HEK293 (cell line): ENCODE data around the gene DNAJC21.

Source experiments
- CTCF ChIP-seq: fragments of 450-650 bp; formaldehyde crosslinking; IDR thresholded peaks from 2 replicates; pipeline ENCODE4 v1.5.1; 2016; ENCODE audit warnings: missing biosample characterization, missing genetic modification characterization
- KLF16 ChIP-seq: fragments of 450-650 bp; formaldehyde crosslinking; IDR thresholded peaks from 2 replicates; pipeline ENCODE4 v1.5.1; 2017; ENCODE audit warnings: missing biosample characterization, missing genetic modification characterization
- ZNF155 ChIP-seq: fragments of 450-650 bp; formaldehyde crosslinking; IDR thresholded peaks from 2 replicates; pipeline ENCODE4 v1.5.1; 2016; ENCODE audit warnings: missing biosample characterization, missing genetic modification characterization
- ZNF530 ChIP-seq: fragments of 450-650 bp; formaldehyde crosslinking; IDR thresholded peaks from 2 replicates; pipeline ENCODE4 v1.5.1; 2016; ENCODE audit warnings: low read depth, missing biosample characterization, missing genetic modification characterization
- ZNF544 ChIP-seq: fragments of 450-650 bp; formaldehyde crosslinking; IDR thresholded peaks from 2 replicates; pipeline ENCODE4 v1.5.0; 2017; ENCODE audit warnings: missing biosample characterization, missing genetic modification characterization
- ZNF558 ChIP-seq: fragments of 450-650 bp; formaldehyde crosslinking; IDR thresholded peaks from 2 replicates; pipeline ENCODE4 v1.5.1; 2016; ENCODE audit warnings: missing biosample characterization, missing genetic modification characterization
- ZNF677 ChIP-seq: fragments of 450-650 bp; IDR thresholded peaks from 2 replicates; pipeline ENCODE4 v1.5.0; 2018; ENCODE audit warnings: missing biosample characterization, mild to moderate bottlenecking, missing genetic modification characterization, moderate library complexity
- ZNF76 ChIP-seq: fragments of 450-650 bp; formaldehyde crosslinking; IDR thresholded peaks from 2 replicates; pipeline ENCODE4; 2016; ENCODE audit warnings: low read depth, missing biosample characterization, missing genetic modification characterization, borderline replicate concordance

GRCh38 chr5:34970552-34970951, 41.2 kb downstream of the DNAJC21 start:
- TF ChIP-seq ZNF677 (tag by site-specific recombination) (no peak), CTCF (no peak), ZNF530 (tag by site-specific recombination) (no peak), ZNF76 (tag by site-specific recombination) (no peak), KLF16 (tag by site-specific recombination) (no peak), ZNF155 (tag by site-specific recombination) (no peak), ZNF544 (tag by site-specific recombination) (no peak), ZNF558 (no peak)
